WI38 (cell line): ENCODE results near the gene ST6GALNAC3.

Experiments used
- H3K4me3 ChIP-seq: 2 replicates; pipeline ENCODE4 v1.5.1; 2011; ENCODE audit warnings: low read depth, mild to moderate bottlenecking, control low read depth, low read length
- TF ChIP-seq, protein P1 (sequence below): IDR thresholded peaks from 2 replicates; pipeline ENCODE4 v1.5.1; 2012; ENCODE audit warnings: low read depth, mild to moderate bottlenecking, control low read depth, low read length

The ST6GALNAC3 gene

DNA sequence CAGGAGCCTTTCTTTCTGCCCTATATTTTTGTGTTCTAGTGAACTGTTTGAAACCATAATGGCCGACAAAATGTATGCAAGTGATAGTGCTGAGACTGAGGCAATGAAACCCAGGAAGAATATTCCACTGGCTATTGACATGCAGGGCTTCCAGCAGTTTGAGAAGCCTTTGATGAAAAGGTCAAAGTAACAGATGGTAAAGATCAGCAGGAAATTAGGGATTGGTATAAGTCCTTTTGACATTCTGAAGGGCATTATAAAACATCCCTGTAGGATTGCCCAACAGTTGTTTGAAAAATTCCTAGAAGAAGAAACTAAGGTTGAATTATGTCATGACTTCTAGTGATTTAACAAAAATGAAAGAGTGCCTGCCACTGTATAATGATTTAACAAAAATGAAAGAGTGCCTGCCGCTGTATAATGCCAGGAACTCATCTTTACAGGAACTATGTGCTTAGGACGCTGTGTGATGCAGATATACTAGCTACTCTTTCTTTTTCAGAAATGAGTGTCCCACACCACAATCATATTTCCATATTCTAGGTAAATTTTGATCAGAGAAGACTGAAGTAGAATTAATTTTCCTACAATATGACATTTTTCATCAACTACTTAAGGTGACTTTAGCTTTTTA, 508.8 kb downstream of the ST6GALNAC3 start:
- H3K4me3 ChIP-seq, result no peak overlapping the region
- TF ChIP-seq, protein P1, sequence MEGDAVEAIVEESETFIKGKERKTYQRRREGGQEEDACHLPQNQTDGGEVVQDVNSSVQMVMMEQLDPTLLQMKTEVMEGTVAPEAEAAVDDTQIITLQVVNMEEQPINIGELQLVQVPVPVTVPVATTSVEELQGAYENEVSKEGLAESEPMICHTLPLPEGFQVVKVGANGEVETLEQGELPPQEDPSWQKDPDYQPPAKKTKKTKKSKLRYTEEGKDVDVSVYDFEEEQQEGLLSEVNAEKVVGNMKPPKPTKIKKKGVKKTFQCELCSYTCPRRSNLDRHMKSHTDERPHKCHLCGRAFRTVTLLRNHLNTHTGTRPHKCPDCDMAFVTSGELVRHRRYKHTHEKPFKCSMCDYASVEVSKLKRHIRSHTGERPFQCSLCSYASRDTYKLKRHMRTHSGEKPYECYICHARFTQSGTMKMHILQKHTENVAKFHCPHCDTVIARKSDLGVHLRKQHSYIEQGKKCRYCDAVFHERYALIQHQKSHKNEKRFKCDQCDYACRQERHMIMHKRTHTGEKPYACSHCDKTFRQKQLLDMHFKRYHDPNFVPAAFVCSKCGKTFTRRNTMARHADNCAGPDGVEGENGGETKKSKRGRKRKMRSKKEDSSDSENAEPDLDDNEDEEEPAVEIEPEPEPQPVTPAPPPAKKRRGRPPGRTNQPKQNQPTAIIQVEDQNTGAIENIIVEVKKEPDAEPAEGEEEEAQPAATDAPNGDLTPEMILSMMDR, result no peak

DNA sequence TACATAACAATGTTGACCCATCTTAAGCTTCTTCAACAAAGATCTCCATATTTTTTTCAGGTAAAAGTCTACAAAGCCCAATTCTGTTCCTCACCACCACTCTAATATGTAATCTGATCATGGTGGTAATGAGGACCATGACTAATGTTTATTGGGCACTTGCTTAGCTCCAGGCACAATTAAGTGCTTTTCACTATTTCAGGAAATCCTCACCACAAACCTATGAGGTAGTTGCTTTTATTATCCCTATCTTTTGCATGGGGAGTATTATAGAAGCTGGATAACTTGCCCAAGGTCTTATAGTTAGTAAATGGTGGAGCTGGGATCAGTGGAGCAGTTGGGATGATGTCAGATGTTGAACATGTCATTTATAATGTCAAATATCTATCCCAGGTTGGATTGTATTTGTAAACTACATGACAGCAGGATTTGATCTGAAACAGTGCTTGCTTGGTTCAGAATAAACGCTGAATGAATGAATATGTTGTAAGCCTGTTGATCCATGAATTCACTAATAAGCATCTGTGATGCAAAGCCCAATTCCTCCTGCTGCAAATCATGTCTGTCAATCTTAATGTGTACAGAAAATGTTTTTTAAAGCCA, 509.4 kb downstream of the ST6GALNAC3 start:
- no peak overlapping the region for H3K4me3 ChIP-seq
- TF ChIP-seq, protein P1, result no peak

DNA sequence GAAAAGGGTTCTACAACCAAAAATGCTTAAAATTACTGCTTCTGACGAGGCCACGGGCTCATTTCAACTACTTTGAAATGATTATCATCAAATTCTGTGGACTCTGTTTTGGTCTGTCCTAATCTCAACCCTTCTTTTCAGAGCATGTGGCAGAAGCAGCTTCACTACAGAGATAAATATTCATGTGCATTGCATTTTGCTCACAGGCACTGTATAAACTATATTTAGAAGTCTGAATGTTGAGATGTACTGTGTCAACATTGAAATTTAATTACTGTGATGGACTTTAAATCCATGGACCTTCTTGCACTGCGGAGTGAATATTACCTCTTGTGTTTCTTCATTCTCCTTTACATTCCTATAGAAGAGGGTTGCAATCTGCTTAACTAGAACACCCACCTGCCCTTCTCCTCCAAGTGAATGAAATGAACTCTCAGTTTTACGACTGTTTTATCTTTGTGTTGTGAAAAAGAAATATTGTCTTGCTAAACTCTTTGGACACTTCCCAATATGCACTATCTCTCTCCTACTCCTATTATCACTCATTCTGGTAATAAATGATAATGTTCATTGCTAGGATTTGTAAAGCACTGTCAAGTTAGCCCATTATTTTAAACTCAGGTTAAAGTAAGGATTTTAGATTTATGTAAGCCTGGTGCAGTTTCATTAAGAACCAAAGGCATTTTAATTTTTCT, 511.6 kb downstream of the ST6GALNAC3 start:
- H3K4me3 ChIP-seq, result no peak overlapping the region
- TF ChIP-seq, protein P1, result no peak

- TF ChIP-seq, protein P1, result no peak
Observed at GRCh38 chr1:76587212-76587611, 512.7 kb downstream of the ST6GALNAC3 start.

GRCh38 chr1:76591461-76591860, 516.9 kb downstream of the ST6GALNAC3 start:
- TF ChIP-seq, protein P1, result no peak

More at GRCh38 chr1:76587212-76587611, 512.7 kb downstream of the ST6GALNAC3 start:
- H3K4me3 ChIP-seq, result no peak overlapping the region

GRCh38 chr1:76591963-76592362, 517.4 kb downstream of the ST6GALNAC3 start:
- TF ChIP-seq, protein P1, result no peak
- H3K4me3 ChIP-seq, result no peak overlapping the region

More at GRCh38 chr1:76591461-76591860, 516.9 kb downstream of the ST6GALNAC3 start:
- no peak overlapping the region for H3K4me3 ChIP-seq

GRCh38 chr1:76593141-76593540, 518.6 kb downstream of the ST6GALNAC3 start:
- no peak overlapping the region for H3K4me3 ChIP-seq
- TF ChIP-seq, protein P1, result no peak
